Glomerular visceral epithelial cell (primary cell): Measurements from ENCODE around the gene ANO10.
"Not testable (repeated sequence)": the region's sequence is repeated elsewhere in the genome, so short reads cannot be mapped to it uniquely, and the experiment has no call there.

ENCODE experiments used
- DNase-seq: peaks from one replicate; pipeline ENCODE4 v3.0.0-alpha.2; 2016; ENCODE audit errors: extremely low spot score

ANO10 gene

DNA sequence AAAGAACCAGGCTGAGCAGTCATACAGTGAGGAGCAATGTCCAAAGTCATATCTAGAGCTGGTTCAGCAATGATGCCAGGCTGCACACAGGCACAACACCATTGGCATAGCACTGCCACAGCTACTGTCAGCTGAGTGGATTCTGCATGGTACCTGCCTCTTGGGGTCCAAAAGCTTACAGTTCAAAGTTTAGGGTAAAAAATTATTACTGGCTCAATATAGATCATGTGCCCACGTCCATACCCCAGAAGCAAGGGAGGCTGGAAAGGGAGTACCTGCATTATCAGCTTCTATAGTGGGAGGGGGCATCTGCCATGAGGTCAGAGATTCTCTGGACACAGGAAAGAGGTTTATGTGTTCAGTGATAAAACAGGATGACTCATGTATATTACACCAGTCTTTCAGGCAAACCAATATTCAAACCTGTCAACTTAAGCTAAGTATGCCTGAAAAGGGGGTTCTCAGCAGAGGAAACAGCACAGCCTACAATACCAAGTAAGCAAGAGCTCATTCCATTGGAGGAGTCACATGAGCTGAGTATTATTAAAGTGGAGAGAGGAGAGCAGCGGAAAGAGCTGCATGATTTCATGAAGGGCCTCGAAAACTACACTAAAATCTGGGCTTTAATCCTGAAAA lies 99.0 kb downstream of the ANO10 start:
- no peak for DNase-seq

- DNase-seq: no peak
These were observed 99.9 kb downstream of the ANO10 start for GRCh38 chr3:43521941-43522340.

DNA sequence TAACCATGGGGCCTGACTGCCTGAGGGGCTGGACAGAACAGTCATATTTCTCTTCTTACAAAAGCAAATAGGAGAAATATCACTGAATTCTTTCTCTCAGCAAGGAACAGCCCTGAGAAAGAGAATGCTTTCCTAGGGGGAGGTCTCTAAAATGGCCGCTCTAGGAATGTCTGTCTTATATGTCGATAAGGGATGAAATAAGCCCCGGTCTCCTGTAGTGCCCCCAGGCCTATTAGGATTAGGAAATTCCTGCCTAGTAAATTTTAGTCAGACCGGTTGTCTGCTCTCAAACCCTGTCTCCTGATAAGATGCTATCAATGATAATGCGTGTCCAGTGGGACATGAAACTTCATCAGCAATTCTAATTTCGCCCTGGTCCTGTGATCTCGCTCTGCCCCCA lies 103.3 kb downstream of the ANO10 start:
- DNase-seq: not testable (repeated sequence)

DNA sequence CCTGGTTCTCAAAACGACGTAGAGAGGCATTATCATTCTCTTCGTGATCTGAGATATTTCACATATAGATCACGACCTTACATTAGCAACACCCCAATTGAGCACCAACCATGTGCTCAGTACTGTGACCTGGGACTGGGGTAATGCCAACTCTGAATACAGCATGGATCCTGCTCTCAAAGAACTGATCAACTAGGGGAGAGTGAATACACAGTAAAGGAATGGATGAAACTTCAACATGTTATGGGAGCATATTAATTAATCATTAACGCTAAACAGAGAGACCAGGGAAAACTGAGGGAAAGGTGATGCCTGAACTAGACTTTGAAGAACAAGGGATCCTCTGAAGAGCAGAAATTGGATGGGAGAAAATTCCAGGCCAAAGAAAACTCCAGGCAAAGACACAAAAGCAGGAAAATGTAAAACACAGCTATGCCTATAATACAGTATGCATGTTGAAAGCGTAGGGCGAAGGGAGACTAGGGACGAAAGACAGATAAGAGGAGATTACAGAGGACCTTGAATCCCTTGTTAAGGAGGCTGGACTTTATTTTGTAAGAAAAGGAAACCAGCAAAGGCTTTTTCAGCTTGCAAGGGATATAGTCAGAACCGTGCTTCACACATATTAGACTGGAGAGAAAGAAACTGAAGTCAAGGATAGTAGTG lies 105.7 kb downstream of the ANO10 start:
- no peak for DNase-seq

- DNase-seq: no peak
These were observed 106.4 kb downstream of the ANO10 start for GRCh38 chr3:43515208-43515917.

DNA sequence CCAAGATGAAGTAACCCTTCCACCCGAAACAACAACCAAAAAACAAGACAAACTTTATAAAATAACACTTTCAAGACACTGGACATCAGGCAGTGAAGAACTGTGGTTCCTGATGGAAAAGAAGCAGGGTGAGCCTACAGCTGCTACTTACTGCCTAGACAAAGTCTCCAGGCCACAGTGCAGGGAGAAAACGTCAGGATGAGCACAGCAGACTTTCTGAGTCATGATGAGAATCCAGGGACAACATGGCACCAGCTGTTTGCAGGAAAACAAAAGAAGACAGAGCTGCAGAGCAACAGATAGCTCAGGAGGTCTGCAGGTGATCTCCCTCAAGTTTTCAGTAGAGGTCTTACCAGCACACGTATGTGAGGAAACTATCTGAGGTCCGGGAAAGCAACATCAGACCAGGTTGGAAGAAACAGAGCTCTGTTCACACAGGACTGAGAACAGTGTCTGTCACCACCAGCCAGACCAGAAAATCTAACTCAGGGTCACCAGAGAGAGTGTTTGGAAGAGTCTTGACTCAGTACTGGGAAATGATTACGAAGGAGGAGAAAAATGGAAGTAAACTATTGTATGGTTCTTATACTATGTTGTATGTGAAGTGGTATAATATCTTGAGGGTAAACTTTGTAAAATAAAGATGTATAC lies 108.9 kb downstream of the ANO10 start:
- no peak for DNase-seq

DNA sequence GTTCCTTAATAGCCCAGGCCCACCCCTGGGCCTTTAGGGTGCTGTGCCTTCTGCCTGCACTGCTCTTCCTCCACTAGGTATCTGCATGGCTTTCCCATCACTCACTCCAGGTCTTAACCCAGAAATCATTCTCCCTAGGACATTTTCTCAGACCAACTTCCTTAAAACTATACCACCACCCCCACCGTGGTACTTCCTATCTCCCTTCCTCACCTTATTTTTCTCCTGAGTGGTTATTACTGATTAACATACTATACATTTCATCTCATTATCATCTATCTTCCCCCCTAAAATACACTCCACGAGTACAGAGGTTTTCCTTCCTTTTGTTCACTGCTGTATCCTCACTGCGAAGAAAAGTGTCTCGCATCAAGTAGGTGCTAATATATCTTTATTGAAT lies 115.2 kb downstream of the ANO10 start:
- no peak for DNase-seq

GRCh38 chr3:43505351-43505750 lies 116.5 kb downstream of the ANO10 start:
- DNase-seq: peak; percentile 39

GRCh38 chr3:43503067-43503728 lies 118.6 kb downstream of the ANO10 start:
- DNase-seq: peak; percentile 6

GRCh38 chr3:43499256-43499655 lies 122.6 kb downstream of the ANO10 start:
- no peak for DNase-seq

DNA sequence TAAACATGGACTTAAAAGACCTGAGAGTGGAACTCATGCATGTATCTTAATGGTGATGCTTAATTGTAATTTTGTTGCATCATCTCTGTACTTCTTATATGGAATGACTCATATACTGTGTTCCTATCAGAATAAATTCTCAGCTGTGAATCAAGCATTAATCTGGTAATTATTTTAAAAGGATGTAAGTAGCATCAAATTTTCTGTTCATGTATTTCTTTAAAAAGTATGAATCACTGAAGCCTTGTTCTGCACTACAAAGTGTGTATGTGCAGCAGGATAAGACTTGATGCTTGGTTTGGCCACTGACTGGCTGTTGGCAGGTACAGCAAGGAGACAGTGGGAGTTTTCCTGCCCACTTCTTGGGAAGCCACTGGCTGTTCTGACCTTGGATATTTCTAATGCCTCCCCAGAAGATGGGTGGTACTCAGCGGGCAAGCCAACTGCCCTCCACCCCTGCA lies 123.9 kb downstream of the ANO10 start:
- DNase-seq: no peak

DNA sequence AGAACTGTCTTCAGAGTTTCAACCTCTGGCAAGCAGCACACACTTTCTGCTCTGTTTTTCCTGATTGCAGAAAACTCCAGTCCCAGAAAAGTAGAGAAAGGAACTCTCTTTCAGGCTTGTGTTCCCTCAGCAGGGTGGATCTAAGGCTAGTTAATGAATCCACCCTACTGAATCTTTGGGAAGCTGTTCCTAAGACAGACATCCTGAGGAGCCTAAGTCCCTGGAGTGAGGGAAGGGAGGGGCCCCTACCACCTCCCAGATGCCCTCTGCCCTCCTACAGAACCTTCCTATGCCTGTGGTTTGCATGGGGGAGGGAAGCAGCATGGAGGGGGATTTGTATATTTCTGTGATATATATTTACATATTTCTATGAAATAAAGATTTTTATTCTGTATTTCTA lies 124.4 kb downstream of the ANO10 start:
- DNase-seq: no peak

GRCh38 chr3:43496740-43497375 lies 125.0 kb downstream of the ANO10 start:
- no peak for DNase-seq

DNA sequence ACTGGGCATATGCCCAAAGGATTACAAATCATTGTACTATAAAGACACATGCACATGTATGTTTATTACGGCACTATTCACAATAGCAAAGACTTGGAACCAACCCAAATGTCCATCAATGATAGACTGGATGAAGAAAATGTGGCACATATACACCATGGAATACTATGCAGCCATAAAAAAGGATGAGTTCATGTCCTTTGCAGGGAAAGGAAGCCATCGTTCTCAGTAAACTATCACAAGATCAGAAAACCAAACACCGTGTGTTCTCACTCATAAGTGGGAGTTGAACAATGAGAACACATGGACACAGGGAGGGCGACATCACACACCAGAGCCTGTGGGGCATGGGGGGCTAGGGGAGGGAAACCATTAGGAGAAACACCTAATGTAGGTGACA lies 128.9 kb downstream of the ANO10 start:
- not testable (repeated sequence) for DNase-seq

DNA sequence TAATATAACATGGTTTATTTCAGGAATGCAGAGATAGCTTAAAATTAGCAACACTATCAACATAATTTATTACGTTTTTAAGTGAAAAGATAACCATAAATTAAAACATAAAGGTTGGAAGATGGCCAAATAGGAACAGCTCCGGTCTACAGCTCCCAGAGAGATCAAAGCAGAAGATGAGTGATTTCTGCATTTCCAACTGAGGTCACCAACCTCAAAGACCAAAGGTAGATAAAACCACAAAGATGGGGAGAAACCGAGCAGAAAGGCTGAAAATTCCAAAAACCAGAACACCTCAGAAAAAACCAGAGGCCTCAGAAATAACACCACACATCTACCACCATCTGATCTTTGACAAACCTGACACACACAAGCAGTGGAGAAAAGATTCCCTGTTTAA lies 130.0 kb downstream of the ANO10 start:
- peak; percentile 8 for DNase-seq

DNA sequence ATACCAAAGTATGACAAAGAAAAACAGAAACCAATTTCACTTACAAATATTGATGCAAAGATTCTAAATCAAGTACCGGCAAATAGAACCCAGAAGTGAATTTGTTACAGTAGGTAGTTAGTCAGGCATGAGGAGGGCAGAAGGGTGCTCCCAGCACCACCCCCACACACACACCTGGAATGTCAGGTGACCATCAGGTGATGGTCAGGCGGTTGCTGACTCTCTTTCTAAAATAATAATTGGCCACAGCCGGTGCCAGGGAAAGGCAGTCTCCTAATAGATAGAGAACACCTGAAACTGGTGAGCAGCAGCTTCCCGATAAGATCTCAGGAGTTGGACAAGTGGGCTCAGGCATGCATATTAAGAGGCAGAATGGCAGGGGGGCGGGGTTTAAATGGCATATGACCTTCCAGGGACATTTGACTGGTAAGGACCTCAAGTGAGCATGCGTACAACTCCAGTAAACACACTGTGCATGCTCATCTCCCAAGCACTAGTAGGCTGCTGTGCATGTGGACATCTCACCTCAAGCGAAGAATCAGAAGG lies 131.1 kb downstream of the ANO10 start:
- DNase-seq: no peak

- DNase-seq: no peak
These were observed 131.9 kb downstream of the ANO10 start for GRCh38 chr3:43489930-43490329.

DNA sequence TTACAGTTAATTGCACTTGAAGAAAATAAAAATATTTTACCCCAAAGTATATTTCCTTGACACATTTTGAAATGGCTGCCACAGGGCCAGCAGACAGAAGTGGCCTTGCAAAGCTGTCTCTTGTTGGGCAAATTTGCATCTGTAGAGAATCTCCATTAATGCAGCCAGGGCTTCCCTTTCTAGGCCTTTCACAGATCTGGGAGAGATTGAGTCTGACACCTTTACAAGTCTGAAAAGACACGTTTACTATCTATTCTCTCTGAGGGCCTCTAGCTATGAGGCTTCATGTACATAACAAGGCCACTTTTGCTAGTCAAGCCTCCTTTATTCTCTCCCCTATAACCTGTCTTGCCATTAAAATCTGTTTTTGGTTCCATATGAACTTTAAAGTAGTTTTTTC lies 135.9 kb downstream of the ANO10 start:
- no peak for DNase-seq

- DNase-seq: no peak
These were observed 136.8 kb downstream of the ANO10 start for GRCh38 chr3:43484926-43485488.

- DNase-seq: no peak
These were observed 140.4 kb downstream of the ANO10 start for GRCh38 chr3:43481375-43481774.

DNA sequence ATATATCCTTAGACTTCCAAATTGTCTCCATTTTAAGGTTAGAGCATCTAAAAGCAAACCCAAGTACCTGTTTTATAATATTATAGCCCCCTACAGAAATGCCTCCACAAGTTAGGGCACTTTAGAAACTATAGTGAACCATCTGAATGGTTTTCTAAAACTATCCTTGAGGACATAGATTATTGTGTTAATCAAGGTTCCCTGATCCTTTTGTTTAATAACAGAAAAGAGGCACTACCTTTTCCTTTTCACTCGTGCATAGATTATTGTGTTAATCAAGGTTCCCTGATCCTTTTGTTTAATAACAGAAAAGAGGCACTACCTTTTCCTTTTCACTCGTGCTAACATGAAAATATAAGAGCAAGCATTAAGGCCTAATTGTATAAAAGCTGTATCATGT lies 143.0 kb downstream of the ANO10 start:
- not testable (repeated sequence) for DNase-seq
